Mesendoderm (in vitro differentiated cells): ENCODE results near the gene AKAP6.

Source experiments
- DNase-seq: peaks from one replicate; pipeline ENCODE4 v3.0.0; 2013
- H2AK5ac ChIP-seq: 2 replicates; pipeline ENCODE4 v1.6.1; 2013; ENCODE audit warnings: low read length, inconsistent platforms
- H2BK120ac ChIP-seq: 2 replicates; pipeline ENCODE4 v1.6.1; 2013; ENCODE audit warnings: low read depth, mild to moderate bottlenecking, low read length, moderate library complexity, mixed read lengths
- H2BK15ac ChIP-seq: replicated peaks from 2 replicates; pipeline ENCODE4 v1.6.1; 2013; ENCODE audit warnings: low read depth, mild to moderate bottlenecking, moderate library complexity
- H2BK5ac ChIP-seq: 2 replicates; pipeline ENCODE4 v1.6.1; 2013; ENCODE audit warnings: low read length, inconsistent platforms
- H3K18ac ChIP-seq: 2 replicates; pipeline ENCODE4 v1.6.1; 2013; ENCODE audit warnings: mild to moderate bottlenecking, low read length, mixed read lengths
- H3K23ac ChIP-seq: one replicate; pipeline ENCODE4 v1.6.1; 2013; ENCODE audit warnings: low read length
- H3K27ac ChIP-seq: 2 replicates; pipeline ENCODE4 v1.5.1; 2013; ENCODE audit warnings: low read depth, mild to moderate bottlenecking, inconsistent platforms, low read length, moderate library complexity
- H3K27me3 ChIP-seq: 2 replicates; pipeline ENCODE4 v1.6.1; 2013; ENCODE audit warnings: low read length, control low read depth, mild to moderate bottlenecking, inconsistent platforms; ENCODE audit not compliant: insufficient read depth, poor library complexity
- H3K36me3 ChIP-seq: 2 replicates; pipeline ENCODE4 v1.6.1; 2013; ENCODE audit warnings: low read length, inconsistent platforms; ENCODE audit not compliant: control insufficient read depth, insufficient read depth
- H3K4ac ChIP-seq: one replicate; pipeline ENCODE4 v1.6.1; 2013; ENCODE audit warnings: low read depth, mild to moderate bottlenecking, low read length, moderate library complexity
- H3K4me1 ChIP-seq: 2 replicates; pipeline ENCODE4 v1.6.1; 2013; ENCODE audit warnings: low read depth, low read length, inconsistent platforms; ENCODE audit not compliant: control insufficient read depth
- H3K4me2 ChIP-seq: 2 replicates; pipeline ENCODE4 v1.6.1; 2013; ENCODE audit warnings: low read length
- H3K4me3 ChIP-seq: 2 replicates; pipeline ENCODE4 v1.5.1; 2013; ENCODE audit warnings: mild to moderate bottlenecking, low read length
- H3K56ac ChIP-seq: one replicate; pipeline ENCODE4 v1.6.1; 2013; ENCODE audit warnings: low read length
- H3K79me1 ChIP-seq: 2 replicates; pipeline ENCODE4 v1.6.1; 2013; ENCODE audit warnings: low read length, inconsistent platforms
- H3K79me2 ChIP-seq: 2 replicates; pipeline ENCODE4 v1.6.1; 2013; ENCODE audit warnings: mild to moderate bottlenecking, low read length; ENCODE audit not compliant: control insufficient read depth, insufficient read depth
- H3K9ac ChIP-seq: 2 replicates; pipeline ENCODE4 v1.6.1; 2013; ENCODE audit warnings: low read length, inconsistent platforms
- H4K5ac ChIP-seq: one replicate; pipeline ENCODE4 v1.6.1; 2013; ENCODE audit warnings: low read length
- H4K8ac ChIP-seq: one replicate; pipeline ENCODE4 v1.6.1; 2013; ENCODE audit warnings: low read depth, mild to moderate bottlenecking, control low read depth, low read length, moderate library complexity
- WGBS: extraction: QIAGEN DNeasy Blood & Tissue Kit; methylation state at CpG from one replicate; pipeline ENCODE4 v1.1.7; 2013; ENCODE audit warnings: low lambda C conversion rate, missing lambda C conversion rate; ENCODE audit not compliant: insufficient coverage; ENCODE audit errors: extremely low coverage; 5-methylcytosine and 5-hydroxymethylcytosine counted together

AKAP6 gene

GRCh38 chr14:32606301-32606700 is 277.2 kb downstream of the AKAP6 start:
- no peaks in the 10 kb centered on the region for H3K4me1 ChIP-seq
- no peaks in the 10 kb centered on the region for H3K79me2 ChIP-seq
- H3K36me3 ChIP-seq: no peaks in the 10 kb centered on the region
- no peak overlapping the region for H2BK120ac ChIP-seq
- H2BK15ac ChIP-seq: no peak overlapping the region
- no peak overlapping the region for H3K4ac ChIP-seq
- no peak overlapping the region for H3K4me3 ChIP-seq
- no peak overlapping the region for H3K4me2 ChIP-seq
- no peak overlapping the region for H3K23ac ChIP-seq
- H3K56ac ChIP-seq: no peak overlapping the region
- no peak overlapping the region for H4K5ac ChIP-seq
- H4K8ac ChIP-seq: no peak overlapping the region
- no CpG with 5 or more reads among the region's 2 CpGs for WGBS
- no peak overlapping the region for H3K27ac ChIP-seq
- no peak overlapping the region for H3K18ac ChIP-seq
- H2AK5ac ChIP-seq: no peak overlapping the region
- H3K79me1 ChIP-seq: no peaks in the 10 kb centered on the region
- H3K27me3 ChIP-seq: no peaks in the 10 kb centered on the region
- no peak for DNase-seq
- H3K9ac ChIP-seq: no peak overlapping the region
- H2BK5ac ChIP-seq: no peak overlapping the region

- Histone ChIP-seq H3K18ac (no peak overlapping the region), H4K8ac (no peak overlapping the region), H3K79me1 (no peaks in the 10 kb centered on the region), H2BK15ac (no peak overlapping the region), H3K56ac (no peak overlapping the region), H3K23ac (no peak overlapping the region), H3K27ac (no peak overlapping the region), H3K79me2 (no peaks in the 10 kb centered on the region), H2BK120ac (no peak overlapping the region), H2BK5ac (no peak overlapping the region), H3K27me3 (no peaks in the 10 kb centered on the region), H3K4me3 (no peak overlapping the region), H3K4ac (no peak overlapping the region), H2AK5ac (no peak overlapping the region), H3K36me3 (no peaks in the 10 kb centered on the region), H4K5ac (no peak overlapping the region), H3K9ac (no peak overlapping the region), H3K4me2 (no peak overlapping the region), H3K4me1 (no peaks in the 10 kb centered on the region)
- no peak for DNase-seq
- no CpG with 5 or more reads among the region's 1 CpG for WGBS
These were observed 278.3 kb downstream of the AKAP6 start for GRCh38 chr14:32607399-32607798.

- Histone ChIP-seq H3K23ac (no peak overlapping the region), H4K8ac (no peak overlapping the region), H3K4me3 (no peak overlapping the region), H3K36me3 (no peaks in the 10 kb centered on the region), H3K4me1 (no peaks in the 10 kb centered on the region), H2BK15ac (no peak overlapping the region), H3K79me1 (no peaks in the 10 kb centered on the region), H2BK120ac (no peak overlapping the region), H2AK5ac (no peak overlapping the region), H3K18ac (no peak overlapping the region), H3K56ac (no peak overlapping the region), H3K27ac (no peak overlapping the region), H3K4ac (no peak overlapping the region), H3K9ac (no peak overlapping the region), H3K27me3 (no peaks in the 10 kb centered on the region), H2BK5ac (no peak overlapping the region), H3K4me2 (no peak overlapping the region), H3K79me2 (no peaks in the 10 kb centered on the region), H4K5ac (no peak overlapping the region)
- no CpG with 5 or more reads among the region's 1 CpG for WGBS
- peak; percentile 66 for DNase-seq
These were observed 279.8 kb downstream of the AKAP6 start for GRCh38 chr14:32608857-32609256.

GRCh38 chr14:32609388-32609787 is 280.3 kb downstream of the AKAP6 start:
- no peak overlapping the region for H2BK120ac ChIP-seq
- H2AK5ac ChIP-seq: no peak overlapping the region
- no peak overlapping the region for H2BK15ac ChIP-seq
- H3K56ac ChIP-seq: no peak overlapping the region
- no peak overlapping the region for H3K4ac ChIP-seq
- H3K4me3 ChIP-seq: no peak overlapping the region
- no peak overlapping the region for H4K8ac ChIP-seq
- H3K36me3 ChIP-seq: no peaks in the 10 kb centered on the region
- H3K18ac ChIP-seq: no peak overlapping the region
- no peak overlapping the region for H4K5ac ChIP-seq
- no peaks in the 10 kb centered on the region for H3K79me1 ChIP-seq
- no peak overlapping the region for H3K27ac ChIP-seq
- no peak overlapping the region for H2BK5ac ChIP-seq
- no peak overlapping the region for H3K23ac ChIP-seq
- no CpG with 5 or more reads among the region's 3 CpGs for WGBS
- no peaks in the 10 kb centered on the region for H3K27me3 ChIP-seq
- no peak overlapping the region for H3K4me2 ChIP-seq
- DNase-seq: no peak
- H3K79me2 ChIP-seq: no peaks in the 10 kb centered on the region
- no peaks in the 10 kb centered on the region for H3K4me1 ChIP-seq
- no peak overlapping the region for H3K9ac ChIP-seq

- Histone ChIP-seq H3K79me1 (no peaks in the 10 kb centered on the region), H3K4me2 (no peak overlapping the region), H3K27me3 (no peaks in the 10 kb centered on the region), H3K4ac (no peak overlapping the region), H3K18ac (no peak overlapping the region), H3K9ac (no peak overlapping the region), H3K27ac (no peak overlapping the region), H3K4me1 (no peaks in the 10 kb centered on the region), H2BK15ac (no peak overlapping the region), H4K5ac (no peak overlapping the region), H2BK120ac (no peak overlapping the region), H4K8ac (no peak overlapping the region), H3K23ac (no peak overlapping the region), H3K56ac (no peak overlapping the region), H3K4me3 (no peak overlapping the region), H2BK5ac (no peak overlapping the region), H2AK5ac (no peak overlapping the region), H3K36me3 (no peaks in the 10 kb centered on the region), H3K79me2 (no peaks in the 10 kb centered on the region)
- no peak for DNase-seq
- WGBS: no CpG with 5 or more reads among the region's 1 CpG
These were observed 282.7 kb downstream of the AKAP6 start for GRCh38 chr14:32611752-32612151.

GRCh38 chr14:32618991-32619390 is 289.9 kb downstream of the AKAP6 start:
- no peak overlapping the region for H3K18ac ChIP-seq
- no peak overlapping the region for H3K23ac ChIP-seq
- no peak overlapping the region for H3K4ac ChIP-seq
- no peak overlapping the region for H3K56ac ChIP-seq
- no peak overlapping the region for H2BK120ac ChIP-seq
- H2BK15ac ChIP-seq: no peak overlapping the region
- no peaks in the 10 kb centered on the region for H3K4me1 ChIP-seq
- no peak overlapping the region for H3K4me3 ChIP-seq
- WGBS: no CpG with 5 or more reads among the region's 3 CpGs
- H4K5ac ChIP-seq: no peak overlapping the region
- H2AK5ac ChIP-seq: no peak overlapping the region
- no peak overlapping the region for H2BK5ac ChIP-seq
- no peaks in the 10 kb centered on the region for H3K79me1 ChIP-seq
- H3K27me3 ChIP-seq: no peaks in the 10 kb centered on the region
- no peak overlapping the region for H4K8ac ChIP-seq
- no peaks in the 10 kb centered on the region for H3K36me3 ChIP-seq
- H3K4me2 ChIP-seq: no peak overlapping the region
- no peak overlapping the region for H3K9ac ChIP-seq
- no peak overlapping the region for H3K27ac ChIP-seq
- no peaks in the 10 kb centered on the region for H3K79me2 ChIP-seq
- no peak for DNase-seq
